Retina (tissue), 1 donor: ENCODE results near the gene OR51Q1.

Source experiments
- DNase-seq: peaks from one replicate; pipeline ENCODE4 v3.0.0-alpha.2; 2016

OR51Q1 gene

GRCh38 chr11:5421811-5422210, at the start of gene OR51Q1:
Gene OR51Q1 (plus strand): TSS chr11:5422111. CDS start chr11:5422201, 90 bp downstream.
- no peak for DNase-seq

GRCh38 chr11:5380740-5381342, 41.1 kb upstream of the OR51Q1 start:
- peak; percentile 23 for DNase-seq

GRCh38 chr11:5383576-5383975, 38.3 kb upstream of the OR51Q1 start, which contains the start of gene OR51M1:
Gene OR51M1 (plus strand): TSS chr11:5383812. CDS start chr11:5389399, 5,587 bp downstream.
- DNase-seq: no peak

- DNase-seq: no peak
These were observed 37.6 kb upstream of the OR51Q1 start for GRCh38 chr11:5384335-5384734.

GRCh38 chr11:5390210-5390609, 31.7 kb upstream of the OR51Q1 start:
- no peak for DNase-seq

GRCh38 chr11:5394091-5394490, 27.8 kb upstream of the OR51Q1 start:
- no peak for DNase-seq

GRCh38 chr11:5398936-5399335, 23.0 kb upstream of the OR51Q1 start:
- DNase-seq: no peak

- no peak for DNase-seq
These were observed 16.7 kb upstream of the OR51Q1 start for GRCh38 chr11:5405173-5405572.

- no peak for DNase-seq
These were observed 918 bp upstream of the OR51Q1 start for GRCh38 chr11:5420993-5421392.

GRCh38 chr11:5423131-5423530, 1.2 kb downstream of the OR51Q1 start:
- no peak for DNase-seq

GRCh38 chr11:5441414-5441813, 19.5 kb downstream of the OR51Q1 start, which contains the start of gene OR51I1:
Gene OR51I1 (minus strand): TSS chr11:5441514. CDS start chr11:5441514, 0 bp downstream.
- no peak for DNase-seq

GRCh38 chr11:5443835-5444393, 22.0 kb downstream of the OR51Q1 start:
- DNase-seq: no peak

GRCh38 chr11:5449023-5449422, 27.1 kb downstream of the OR51Q1 start, which contains the start of gene OR51I2:
Gene OR51I2 (plus strand): TSS chr11:5449323. CDS start chr11:5453489, 4,166 bp downstream.
- DNase-seq: peak; percentile 1

- no peak for DNase-seq
These were observed 27.5 kb downstream of the OR51Q1 start for GRCh38 chr11:5449432-5449831.

- DNase-seq: no peak
These were observed 39.2 kb downstream of the OR51Q1 start for GRCh38 chr11:5460983-5461621.

- no peak for DNase-seq
These were observed 45.6 kb downstream of the OR51Q1 start for GRCh38 chr11:5467527-5467926.
